Neutrophil (primary cell): ENCODE data around the gene SCMH1.

Experiments used
- H3K27ac ChIP-seq: fragments of 200-600 bp; sonication (generic); 2 replicates; pipeline ENCODE4 v1.5.1; 2016; ENCODE audit warnings: mild to moderate bottlenecking, moderate library complexity
- H3K27me3 ChIP-seq: fragments of 200-600 bp; sonication (generic); 2 replicates; pipeline ENCODE4 v1.6.0; 2016; ENCODE audit warnings: mild to moderate bottlenecking
- H3K36me3 ChIP-seq: fragments of 200-600 bp; sonication (generic); 2 replicates; pipeline ENCODE4 v1.5.1; 2017
- H3K4me1 ChIP-seq, 2 experiments: fragments of 200-600 bp in 1 of 2; sonication (generic) in 1 of 2; 1 replicate in 1 of 2; 2 replicates in 1 of 2; pipeline versions ENCODE4 v1.5.1 to v1.6.1; 2013 to 2016; ENCODE audit warnings: low read depth in 1 of 2, low read length in 1 of 2, mild to moderate bottlenecking in 1 of 2, moderate library complexity in 1 of 2; ENCODE audit not compliant: control insufficient read depth in 1 of 2, insufficient read depth in 1 of 2
- H3K4me3 ChIP-seq, 2 experiments: fragments of 200-600 bp in 1 of 2; sonication (generic) in 1 of 2; 1 replicate in 1 of 2; 2 replicates in 1 of 2; pipeline ENCODE4 v1.5.1; 2013 to 2016; ENCODE audit warnings: low read depth in 1 of 2, low read length in 1 of 2, mild to moderate bottlenecking in 1 of 2, moderate library complexity in 1 of 2
- H3K9me3 ChIP-seq: fragments of 200-600 bp; sonication (generic); 2 replicates; pipeline ENCODE4 v1.5.1; 2016
- CTCF ChIP-seq: fragments of 200-600 bp; sonication (generic); IDR thresholded peaks from 2 replicates; pipeline ENCODE4 v1.5.1; 2016; ENCODE audit warnings: antibody characterized with exemption

Gene SCMH1

GRCh38 chr1:41241354-41241748, 755 bp downstream of the SCMH1 start:
- Histone ChIP-seq H3K4me1 (peaks cover 13 to 17% of the 10 kb centered on the region in 2 experiments), H3K4me3 (peak overlapping the region; percentile 54 to 67), H3K27ac (peak overlapping the region; percentile 44), H3K36me3 (no peaks in the 10 kb centered on the region), H3K27me3 (peaks cover 9% of the 10 kb centered on the region), H3K9me3 (no peaks in the 10 kb centered on the region)
- TF ChIP-seq CTCF: no peak

GRCh38 chr1:41240781-41241353, 1.2 kb downstream of the SCMH1 start:
- Histone ChIP-seq H3K27ac (peak overlapping the region; percentile 44), H3K27me3 (peaks cover 9% of the 10 kb centered on the region), H3K9me3 (no peaks in the 10 kb centered on the region), H3K36me3 (no peaks in the 10 kb centered on the region), H3K4me3 (peak overlapping the region; percentile 54 to 67), H3K4me1 (peaks cover 13 to 17% of the 10 kb centered on the region in 2 experiments)
- TF ChIP-seq CTCF: no peak

- TF ChIP-seq CTCF: no peak
- peaks cover 9% of the 10 kb centered on the region for H3K27me3 ChIP-seq
- H3K27ac ChIP-seq: no peak overlapping the region
- H3K9me3 ChIP-seq: no peaks in the 10 kb centered on the region
- peaks cover 13 to 17% of the 10 kb centered on the region in 2 experiments for H3K4me1 ChIP-seq
- no peaks in the 10 kb centered on the region for H3K36me3 ChIP-seq
- no peak overlapping the region for H3K4me3 ChIP-seq
Measured at GRCh38 chr1:41239988-41240610, 2.0 kb downstream of the SCMH1 start.

- TF ChIP-seq CTCF: no peak
- Histone ChIP-seq H3K27ac (no peak overlapping the region), H3K36me3 (no peaks in the 10 kb centered on the region), H3K9me3 (no peaks in the 10 kb centered on the region), H3K4me3 (no peak overlapping the region), H3K27me3 (peaks cover 9% of the 10 kb centered on the region), H3K4me1 (peaks cover 13 to 17% of the 10 kb centered on the region in 2 experiments)
Measured at GRCh38 chr1:41238311-41238988, 3.7 kb downstream of the SCMH1 start.

- Histone ChIP-seq H3K9me3 (no peaks in the 10 kb centered on the region), H3K36me3 (no peaks in the 10 kb centered on the region), H3K27ac (no peak overlapping the region), H3K4me3 (no peak overlapping the region), H3K27me3 (peaks cover 9% of the 10 kb centered on the region), H3K4me1 (peaks cover 8 to 9% of the 10 kb centered on the region in 2 experiments)
- TF ChIP-seq CTCF: no peak
Measured at GRCh38 chr1:41236781-41237180, 5.3 kb downstream of the SCMH1 start.
